HepG2 (cell line): ENCODE measurements around the gene ZNF341.

ENCODE experiments used
- CHCHD3 ChIP-seq: sonication (generic); formaldehyde crosslinking; IDR thresholded peaks from 2 replicates; pipeline ENCODE4 v1.8.0; 2022; ENCODE audit warnings: mild to moderate bottlenecking, missing genetic modification reagents, moderate library complexity
- E2F5 ChIP-seq: sonication (generic); formaldehyde crosslinking; conservative IDR thresholded peaks from 2 replicates; pipeline ENCODE4 v1.4.0; 2020; ENCODE audit warnings: missing genetic modification reagents
- HNRNPL ChIP-seq: fragments of 200-400 bp; formaldehyde crosslinking; IDR thresholded peaks from 2 replicates; pipeline ENCODE4 v1.6.1; 2017; ENCODE audit warnings: mild to moderate bottlenecking, low read depth, low read length
- NCOA1 ChIP-seq: sonication (generic); formaldehyde crosslinking; IDR thresholded peaks from 2 replicates; pipeline ENCODE4 v1.9.0; 2021; ENCODE audit warnings: missing genetic modification reagents
- NFRKB ChIP-seq: fragments of 450-650 bp; IDR thresholded peaks from 2 replicates; pipeline ENCODE4 v1.6.1; 2017
- RBM22 ChIP-seq: fragments of 200-400 bp; formaldehyde crosslinking; optimal IDR thresholded peaks from 2 replicates; pipeline ENCODE3; 2017; ENCODE audit warnings: mild to moderate bottlenecking, low read length, moderate library complexity
- REST ChIP-seq, 2 experiments: IDR thresholded peaks; 2 replicates each; pipeline ENCODE4 v1.6.1; 2011 to 2012; ENCODE audit warnings: low read length in 2 of 2, borderline replicate concordance in 1 of 2, low read depth in 1 of 2, mild to moderate bottlenecking in 1 of 2, moderate library complexity in 1 of 2
- TCF7 ChIP-seq: sonication (generic); IDR thresholded peaks from 2 replicates; pipeline ENCODE4 v1.6.1; 2016; ENCODE audit warnings: antibody characterized with exemption, low read depth
- ZNF549 ChIP-seq: sonication (generic); formaldehyde crosslinking; IDR thresholded peaks from 2 replicates; pipeline ENCODE4 v1.5.0; 2020; ENCODE audit warnings: missing genetic modification reagents
- TF ChIP-seq, protein P1 (sequence below), 2 experiments: sonication (generic) in 1 of 2; formaldehyde crosslinking in 1 of 2; IDR thresholded peaks; 2 replicates each; pipeline versions ENCODE4 v1.4.0 to v1.6.1; 2016 to 2020; ENCODE audit warnings: borderline replicate concordance in 1 of 2, low read depth in 1 of 2, mild to moderate bottlenecking in 1 of 2, missing genetic modification reagents in 1 of 2
- TF ChIP-seq, protein P2 (sequence below): IDR thresholded peaks from 2 replicates; pipeline ENCODE4 v1.6.1; 2012; ENCODE audit warnings: low read depth, low read length, improper control_type of control experiment

GRCh38 chr20:33739493-33739892, 7.7 kb downstream of the ZNF341 start:
- TF ChIP-seq, protein P1, sequence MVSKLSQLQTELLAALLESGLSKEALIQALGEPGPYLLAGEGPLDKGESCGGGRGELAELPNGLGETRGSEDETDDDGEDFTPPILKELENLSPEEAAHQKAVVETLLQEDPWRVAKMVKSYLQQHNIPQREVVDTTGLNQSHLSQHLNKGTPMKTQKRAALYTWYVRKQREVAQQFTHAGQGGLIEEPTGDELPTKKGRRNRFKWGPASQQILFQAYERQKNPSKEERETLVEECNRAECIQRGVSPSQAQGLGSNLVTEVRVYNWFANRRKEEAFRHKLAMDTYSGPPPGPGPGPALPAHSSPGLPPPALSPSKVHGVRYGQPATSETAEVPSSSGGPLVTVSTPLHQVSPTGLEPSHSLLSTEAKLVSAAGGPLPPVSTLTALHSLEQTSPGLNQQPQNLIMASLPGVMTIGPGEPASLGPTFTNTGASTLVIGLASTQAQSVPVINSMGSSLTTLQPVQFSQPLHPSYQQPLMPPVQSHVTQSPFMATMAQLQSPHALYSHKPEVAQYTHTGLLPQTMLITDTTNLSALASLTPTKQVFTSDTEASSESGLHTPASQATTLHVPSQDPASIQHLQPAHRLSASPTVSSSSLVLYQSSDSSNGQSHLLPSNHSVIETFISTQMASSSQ (IDR thresholded peaks at IDR 0.05; ENCODE audit: low read depth) = no peak
- TF ChIP-seq, protein P1 (CRISPR knock-in tag; IDR thresholded peaks at IDR 0.05; ENCODE audit: borderline replicate concordance) = no peak
- TF ChIP-seq ZNF549 = no peak
- no peak for TF ChIP-seq RBM22
- no peak for TF ChIP-seq HNRNPL
- TF ChIP-seq NCOA1 (CRISPR knock-in tag) = no peak
- TF ChIP-seq, protein P2, sequence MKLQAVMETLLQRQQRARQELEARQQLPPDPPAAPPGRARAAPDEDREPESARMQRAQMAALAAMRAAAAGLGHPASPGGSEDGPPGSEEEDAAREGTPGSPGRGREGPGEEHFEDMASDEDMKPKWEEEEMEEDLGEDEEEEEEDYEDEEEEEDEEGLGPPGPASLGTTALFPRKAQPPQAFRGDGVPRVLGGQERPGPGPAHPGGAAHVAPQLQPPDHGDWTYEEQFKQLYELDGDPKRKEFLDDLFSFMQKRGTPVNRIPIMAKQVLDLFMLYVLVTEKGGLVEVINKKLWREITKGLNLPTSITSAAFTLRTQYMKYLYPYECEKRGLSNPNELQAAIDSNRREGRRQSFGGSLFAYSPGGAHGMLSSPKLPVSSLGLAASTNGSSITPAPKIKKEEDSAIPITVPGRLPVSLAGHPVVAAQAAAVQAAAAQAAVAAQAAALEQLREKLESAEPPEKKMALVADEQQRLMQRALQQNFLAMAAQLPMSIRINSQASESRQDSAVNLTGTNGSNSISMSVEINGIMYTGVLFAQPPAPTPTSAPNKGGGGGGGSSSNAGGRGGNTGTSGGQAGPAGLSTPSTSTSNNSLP = no peak
- no peak for TF ChIP-seq E2F5 (CRISPR knock-in tag)
- no peak for TF ChIP-seq NFRKB
- no peak for TF ChIP-seq REST (IDR thresholded peaks at IDR 0.05; ENCODE audit: borderline replicate concordance in 1 of 2, low read depth in 1 of 2, low read length in 2 of 2)
- TF ChIP-seq CHCHD3 (CRISPR knock-in tag) = no peak
- TF ChIP-seq TCF7 = no peak
